GM18861 (cell line): Measurements from ENCODE around the gene ELOB.
"Not testable (repeated sequence)": the region's sequence is repeated elsewhere in the genome, so short reads cannot be mapped to it uniquely, and the experiment has no call there.

Experiments
- ATAC-seq: cut with Tn5 transposase; IDR thresholded peaks from one replicate; pipeline ENCODE4 v1.9.1; 2021; ENCODE audit not compliant: unreplicated experiment

The ELOB gene

DNA sequence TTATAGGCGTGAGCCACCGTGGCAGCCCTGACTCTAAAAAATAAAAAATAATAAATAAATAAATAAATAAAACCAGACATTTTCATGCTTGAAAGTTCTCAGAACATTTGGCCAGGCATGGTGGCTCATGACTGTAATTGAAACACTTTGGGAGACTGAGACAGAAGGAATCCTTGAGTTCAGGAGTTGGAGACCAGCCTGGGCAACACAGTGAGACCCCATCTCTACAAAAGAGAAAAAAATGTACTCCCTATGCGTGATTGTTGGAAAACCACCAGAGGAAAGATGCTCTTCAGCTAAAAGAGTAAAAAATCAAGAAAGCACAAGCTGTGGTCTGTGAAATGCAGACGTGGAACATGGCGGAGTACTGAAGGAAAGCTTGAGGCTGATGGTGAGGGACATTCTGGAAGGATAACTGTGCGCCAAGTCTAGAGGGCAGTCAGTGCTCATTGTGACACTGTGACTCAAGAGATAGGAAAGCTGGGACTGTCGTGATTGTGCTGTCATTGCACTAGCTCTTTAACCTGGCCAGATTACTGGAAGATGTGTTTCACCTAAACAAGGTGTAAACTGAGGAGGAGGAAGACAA is 52.9 kb downstream of the ELOB start:
- ATAC-seq = no peak

GRCh38 chr16:2721634-2722173 is 55.4 kb downstream of the ELOB start:
- ATAC-seq = not testable (repeated sequence)
